ENCODE measurements around the gene PGS1.

PGS1 gene

DNA sequence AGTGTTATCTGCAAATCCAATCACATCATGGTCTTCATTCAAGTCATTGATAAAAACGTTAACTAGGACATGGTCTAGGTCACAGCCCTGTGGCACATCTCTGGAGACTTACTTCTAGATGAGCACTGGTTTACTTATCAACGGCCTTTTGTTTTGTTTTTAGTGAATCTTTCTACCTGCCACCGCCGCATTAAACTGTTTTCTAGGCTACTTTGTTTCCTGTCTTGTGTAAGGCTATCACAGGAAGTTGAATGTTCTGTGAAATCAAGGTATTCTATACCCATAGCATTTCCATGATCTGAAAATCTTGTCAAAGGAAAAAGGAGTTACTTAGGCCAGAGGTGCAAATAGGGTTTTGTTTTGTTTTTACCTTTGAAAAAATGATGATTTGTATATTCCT lies 45.5 kb upstream of the PGS1 start:
- Histone ChIP-seq H3K79me2 (ENCODE audit: insufficient read depth, low read length) (no peaks in the 10 kb centered on the region), H4K20me1 (ENCODE audit: low read depth, low read length) (no peaks in the 10 kb centered on the region), H3K36me3 (ENCODE audit: low read length) (no peaks in the 10 kb centered on the region), H3K9ac (ENCODE audit: low read length) (no peak overlapping the region), H3K9me2 (replicated peaks; ENCODE audit: insufficient read depth, low read length) (no peaks in the 10 kb centered on the region), H2AFZ (ENCODE audit: low read depth, low read length, severe bottlenecking) (no peak overlapping the region), H3K4me3 (ENCODE audit: insufficient read depth, low read length, poor library complexity, severe bottlenecking) (no peak overlapping the region), H3K27me3 (ENCODE audit: low read length) (no peaks in the 10 kb centered on the region), H3K4me2 (ENCODE audit: low read depth, low read length, poor library complexity, severe bottlenecking) (no peak overlapping the region), H3K9me3 (ENCODE audit: insufficient read depth, low read length) (no peaks in the 10 kb centered on the region), H3F3A (ENCODE audit: insufficient read depth) (no peaks in the 10 kb centered on the region), H3K27ac (ENCODE audit: low read depth, low read length) (no peak overlapping the region)
- no peak for TF ChIP-seq EZH2phosphoT487 (conservative IDR thresholded peaks at IDR 0.05; ENCODE audit: low read length)
- TF ChIP-seq, protein P1, sequence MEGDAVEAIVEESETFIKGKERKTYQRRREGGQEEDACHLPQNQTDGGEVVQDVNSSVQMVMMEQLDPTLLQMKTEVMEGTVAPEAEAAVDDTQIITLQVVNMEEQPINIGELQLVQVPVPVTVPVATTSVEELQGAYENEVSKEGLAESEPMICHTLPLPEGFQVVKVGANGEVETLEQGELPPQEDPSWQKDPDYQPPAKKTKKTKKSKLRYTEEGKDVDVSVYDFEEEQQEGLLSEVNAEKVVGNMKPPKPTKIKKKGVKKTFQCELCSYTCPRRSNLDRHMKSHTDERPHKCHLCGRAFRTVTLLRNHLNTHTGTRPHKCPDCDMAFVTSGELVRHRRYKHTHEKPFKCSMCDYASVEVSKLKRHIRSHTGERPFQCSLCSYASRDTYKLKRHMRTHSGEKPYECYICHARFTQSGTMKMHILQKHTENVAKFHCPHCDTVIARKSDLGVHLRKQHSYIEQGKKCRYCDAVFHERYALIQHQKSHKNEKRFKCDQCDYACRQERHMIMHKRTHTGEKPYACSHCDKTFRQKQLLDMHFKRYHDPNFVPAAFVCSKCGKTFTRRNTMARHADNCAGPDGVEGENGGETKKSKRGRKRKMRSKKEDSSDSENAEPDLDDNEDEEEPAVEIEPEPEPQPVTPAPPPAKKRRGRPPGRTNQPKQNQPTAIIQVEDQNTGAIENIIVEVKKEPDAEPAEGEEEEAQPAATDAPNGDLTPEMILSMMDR (IDR thresholded peaks at IDR 0.05; ENCODE audit: insufficient read depth, low read length, poor library complexity, severe bottlenecking): no peak

DNA sequence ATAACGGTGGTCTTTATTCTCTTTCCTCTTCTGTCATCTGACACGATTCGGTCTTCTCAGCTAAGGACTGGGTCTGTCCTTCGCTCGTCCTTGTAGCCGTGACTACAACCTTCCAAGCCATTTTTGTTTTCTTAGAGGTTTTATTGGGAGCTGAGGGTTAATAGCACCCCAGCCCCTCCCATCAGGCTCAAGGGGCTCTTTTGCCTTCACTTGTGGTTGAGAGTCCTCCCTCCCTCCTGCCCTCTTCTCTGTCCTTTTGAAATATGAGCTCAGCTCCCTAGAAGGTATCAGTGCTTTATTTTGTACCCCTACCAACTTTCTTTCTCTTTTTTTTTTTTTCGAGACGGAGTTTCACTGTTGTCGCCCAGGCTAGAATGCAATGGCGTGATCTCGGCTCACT lies 43.2 kb upstream of the PGS1 start:
- no peak overlapping the region for H3K9ac ChIP-seq (ENCODE audit: low read length)

GRCh38 chr17:78337244-78338109 lies 41.0 kb upstream of the PGS1 start:
- H3K79me2 ChIP-seq (ENCODE audit: insufficient read depth, low read length): no peaks in the 10 kb centered on the region
- no peak overlapping the region for H3K4me3 ChIP-seq (ENCODE audit: insufficient read depth, low read length, poor library complexity, severe bottlenecking)
- TF ChIP-seq EZH2phosphoT487 (conservative IDR thresholded peaks at IDR 0.05; ENCODE audit: low read length): no peak
- TF ChIP-seq, protein P1 (IDR thresholded peaks at IDR 0.05; ENCODE audit: insufficient read depth, low read length, poor library complexity, severe bottlenecking): no peak
- H2AFZ ChIP-seq (ENCODE audit: low read depth, low read length, severe bottlenecking): no peak overlapping the region
- no peaks in the 10 kb centered on the region for H3K9me3 ChIP-seq (ENCODE audit: insufficient read depth, low read length)
- H3K4me2 ChIP-seq (ENCODE audit: low read depth, low read length, poor library complexity, severe bottlenecking): peak overlapping the region; percentile 26
- peak overlapping the region; percentile 58 for H3K27ac ChIP-seq (ENCODE audit: low read depth, low read length)
- H3K36me3 ChIP-seq (ENCODE audit: low read length): no peaks in the 10 kb centered on the region
- no peaks in the 10 kb centered on the region for H3K27me3 ChIP-seq (ENCODE audit: low read length)
- H4K20me1 ChIP-seq (ENCODE audit: low read depth, low read length): no peaks in the 10 kb centered on the region
- peaks cover 5% of the 10 kb centered on the region for H3F3A ChIP-seq (ENCODE audit: insufficient read depth)
- no peak overlapping the region for H3K9ac ChIP-seq (ENCODE audit: low read length)
- H3K9me2 ChIP-seq (replicated peaks; ENCODE audit: insufficient read depth, low read length): no peaks in the 10 kb centered on the region

More for the DNA sequence above, 43.2 kb upstream of the PGS1 start:
- H3K4me2 ChIP-seq (ENCODE audit: low read depth, low read length, poor library complexity, severe bottlenecking): no peak overlapping the region
- H3F3A ChIP-seq (ENCODE audit: insufficient read depth): peaks cover 1% of the 10 kb centered on the region; the same call in 1 of the 2 replicates
- no peaks in the 10 kb centered on the region for H3K36me3 ChIP-seq (ENCODE audit: low read length)
- no peaks in the 10 kb centered on the region for H3K79me2 ChIP-seq (ENCODE audit: insufficient read depth, low read length)
- H3K9me2 ChIP-seq (replicated peaks; ENCODE audit: insufficient read depth, low read length): no peaks in the 10 kb centered on the region
- H3K27me3 ChIP-seq (ENCODE audit: low read length): no peaks in the 10 kb centered on the region
- no peak overlapping the region for H2AFZ ChIP-seq (ENCODE audit: low read depth, low read length, severe bottlenecking)
- H4K20me1 ChIP-seq (ENCODE audit: low read depth, low read length): no peaks in the 10 kb centered on the region
- no peak overlapping the region for H3K4me3 ChIP-seq (ENCODE audit: insufficient read depth, low read length, poor library complexity, severe bottlenecking)
- TF ChIP-seq EZH2phosphoT487 (conservative IDR thresholded peaks at IDR 0.05; ENCODE audit: low read length): no peak
- TF ChIP-seq, protein P1 (IDR thresholded peaks at IDR 0.05; ENCODE audit: insufficient read depth, low read length, poor library complexity, severe bottlenecking): no peak
- no peaks in the 10 kb centered on the region for H3K9me3 ChIP-seq (ENCODE audit: insufficient read depth, low read length)
- H3K27ac ChIP-seq (ENCODE audit: low read depth, low read length): no peak overlapping the region
